ENCODE measurements around the gene CELF1. TPM values are rescaled to one million over a fixed set of nuclear protein-coding genes. Genes with fewer than 3 reads are reported as not detected.

CELF1 gene
- total and polyA plus RNA-seq, 9 of the 15 experiments (the other 6 are each of a cell fraction or from before 2014, with no cell fraction given) = 11.3 to 142 (median 77.4) TPM

DNA sequence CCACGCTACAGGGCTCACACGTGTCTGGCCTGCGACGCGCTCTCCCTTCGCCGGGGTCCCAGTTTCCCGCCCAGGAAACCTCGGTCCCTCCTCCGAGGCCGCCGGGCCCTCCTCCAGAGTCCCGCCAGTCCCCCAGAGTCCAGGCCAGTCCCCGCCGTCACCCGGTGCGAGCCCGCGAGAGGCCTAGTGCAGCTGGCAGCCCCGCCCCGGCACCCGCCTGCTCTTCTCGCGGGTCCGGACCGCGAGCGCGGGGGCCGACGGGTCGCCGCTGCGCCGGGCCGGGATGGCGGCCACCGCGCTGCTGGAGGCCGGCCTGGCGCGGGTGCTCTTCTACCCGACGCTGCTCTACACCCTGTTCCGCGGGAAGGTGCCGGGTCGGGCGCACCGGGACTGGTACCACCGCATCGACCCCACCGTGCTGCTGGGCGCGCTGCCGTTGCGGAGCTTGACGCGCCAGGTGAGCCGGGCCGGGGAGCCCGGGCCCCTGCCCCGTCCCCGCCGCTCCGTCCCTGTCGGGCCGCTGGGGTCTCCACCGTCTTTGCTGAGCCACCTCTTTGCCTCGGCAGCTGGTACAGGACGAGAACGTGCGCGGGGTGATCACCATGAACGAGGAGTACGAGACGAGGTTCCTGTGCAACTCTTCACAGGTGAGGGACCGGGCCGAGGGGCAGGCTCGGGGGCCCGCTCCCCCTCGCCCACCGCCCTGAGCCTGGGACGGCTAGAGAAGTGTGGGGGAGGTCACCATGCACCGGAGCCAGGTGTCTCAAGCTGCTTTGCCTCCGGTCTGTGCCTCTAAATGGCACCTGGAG lies 12.6 kb upstream of the CELF1 start, which contains the start of gene PTPMT1 (continued):
- TF ChIP-seq, protein P1, sequence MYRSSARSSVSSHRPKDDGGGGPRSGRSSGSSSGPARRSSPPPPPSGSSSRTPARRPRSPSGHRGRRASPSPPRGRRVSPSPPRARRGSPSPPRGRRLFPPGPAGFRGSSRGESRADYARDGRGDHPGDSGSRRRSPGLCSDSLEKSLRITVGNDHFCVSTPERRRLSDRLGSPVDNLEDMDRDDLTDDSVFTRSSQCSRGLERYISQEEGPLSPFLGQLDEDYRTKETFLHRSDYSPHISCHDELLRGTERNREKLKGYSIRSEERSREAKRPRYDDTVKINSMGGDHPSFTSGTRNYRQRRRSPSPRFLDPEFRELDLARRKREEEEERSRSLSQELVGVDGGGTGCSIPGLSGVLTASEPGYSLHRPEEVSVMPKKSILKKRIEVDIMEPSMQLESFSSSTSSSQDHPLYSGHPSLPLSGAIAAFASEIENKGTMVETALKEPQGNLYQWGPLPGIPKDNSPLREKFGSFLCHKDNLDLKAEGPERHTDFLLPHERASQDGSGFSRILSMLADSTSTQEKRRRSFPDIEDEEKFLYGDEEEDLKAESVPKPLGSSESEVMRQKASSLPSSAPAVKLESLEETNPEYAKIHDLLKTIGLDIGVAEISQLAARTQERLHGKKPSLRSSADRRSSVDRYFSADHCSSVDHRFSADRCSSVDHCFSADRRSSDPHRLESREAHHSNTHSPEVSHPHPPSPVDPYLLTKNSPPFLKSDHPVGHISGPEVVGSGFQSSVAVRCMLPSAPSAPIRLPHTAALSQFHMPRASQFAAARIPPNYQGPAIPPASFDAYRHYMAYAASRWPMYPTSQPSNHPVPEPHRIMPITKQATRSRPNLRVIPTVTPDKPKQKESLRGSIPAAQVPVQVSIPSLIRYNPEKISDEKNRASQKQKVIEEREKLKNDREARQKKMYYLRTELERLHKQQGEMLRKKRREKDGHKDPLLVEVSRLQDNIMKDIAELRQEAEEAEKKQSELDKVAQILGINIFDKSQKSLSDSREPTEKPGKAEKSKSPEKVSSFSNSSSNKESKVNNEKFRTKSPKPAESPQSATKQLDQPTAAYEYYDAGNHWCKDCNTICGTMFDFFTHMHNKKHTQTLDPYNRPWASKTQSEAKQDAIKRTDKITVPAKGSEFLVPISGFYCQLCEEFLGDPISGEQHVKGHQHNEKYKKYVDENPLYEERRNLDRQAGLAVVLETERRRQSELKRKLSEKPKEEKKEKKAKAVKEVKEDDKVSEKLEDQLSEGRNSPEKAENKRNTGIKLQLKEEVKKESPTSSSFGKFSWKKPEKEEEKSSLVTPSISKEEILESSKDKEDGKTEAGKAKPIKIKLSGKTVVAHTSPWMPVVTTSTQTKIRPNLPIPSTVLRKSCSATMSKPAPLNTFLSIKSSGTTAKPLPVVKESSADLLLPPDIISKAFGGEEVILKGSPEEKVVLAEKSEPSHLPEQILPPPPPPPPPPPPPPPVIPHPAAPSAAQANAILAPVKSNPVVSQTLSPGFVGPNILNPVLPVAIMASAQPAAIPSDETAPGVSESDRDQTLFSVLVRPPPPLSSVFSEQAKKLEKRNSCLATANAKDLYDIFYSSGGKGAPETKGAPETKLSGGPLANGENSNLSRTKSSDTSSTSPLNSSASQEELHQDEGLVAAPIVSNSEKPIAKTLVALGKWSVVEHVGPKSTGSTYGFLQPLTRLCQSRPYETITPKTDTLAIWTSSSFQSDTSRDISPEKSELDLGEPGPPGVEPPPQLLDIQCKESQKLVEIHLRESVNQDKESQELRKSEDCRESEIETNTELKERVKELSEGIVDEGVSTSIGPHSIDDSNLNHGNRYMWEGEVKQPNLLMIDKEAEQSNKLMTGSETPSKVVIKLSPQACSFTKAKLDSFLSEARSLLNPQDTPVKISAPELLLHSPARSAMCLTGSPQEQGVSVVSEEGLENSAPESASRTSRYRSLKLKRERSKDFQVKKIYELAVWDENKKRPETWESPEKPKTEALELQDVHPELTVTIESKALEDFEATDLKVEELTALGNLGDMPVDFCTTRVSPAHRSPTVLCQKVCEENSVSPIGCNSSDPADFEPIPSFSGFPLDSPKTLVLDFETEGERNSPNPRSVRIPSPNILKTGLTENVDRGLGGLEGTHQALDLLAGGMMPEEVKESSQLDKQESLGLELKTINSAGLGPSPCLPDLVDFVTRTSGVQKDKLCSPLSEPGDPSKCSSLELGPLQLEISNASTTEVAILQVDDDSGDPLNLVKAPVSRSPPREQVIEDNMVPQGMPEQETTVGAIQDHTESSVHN (IDR thresholded peaks at IDR 0.05; ENCODE audit: borderline replicate concordance in 1 of 2, low read depth in 1 of 2) = no peak
- TF ChIP-seq NR1H2 (CRISPR knock-in tag; IDR thresholded peaks at IDR 0.05) (no peak), BCOR (IDR thresholded peaks at IDR 0.05) (0 out of 2 replicates have a peak, but pooled peaks have one; percentile 27), TAF15 (IDR thresholded peaks at IDR 0.05; ENCODE audit: low read depth, low read length) (no peak), SMAD4 (CRISPR knock-in tag; conservative IDR thresholded peaks at IDR 0.05) (peak; percentile 79), SOX6 (IDR thresholded peaks at IDR 0.05) (0 out of 2 replicates have a peak, but pooled peaks have one; percentile 56), ZNF263 (CRISPR knock-in tag; IDR thresholded peaks at IDR 0.05; ENCODE audit: borderline replicate concordance) (no peak), BRD4 (IDR thresholded peaks at IDR 0.05) (peak; percentile 58; the same call in 1 of the 2 replicates)
- TF ChIP-seq, protein P2, sequence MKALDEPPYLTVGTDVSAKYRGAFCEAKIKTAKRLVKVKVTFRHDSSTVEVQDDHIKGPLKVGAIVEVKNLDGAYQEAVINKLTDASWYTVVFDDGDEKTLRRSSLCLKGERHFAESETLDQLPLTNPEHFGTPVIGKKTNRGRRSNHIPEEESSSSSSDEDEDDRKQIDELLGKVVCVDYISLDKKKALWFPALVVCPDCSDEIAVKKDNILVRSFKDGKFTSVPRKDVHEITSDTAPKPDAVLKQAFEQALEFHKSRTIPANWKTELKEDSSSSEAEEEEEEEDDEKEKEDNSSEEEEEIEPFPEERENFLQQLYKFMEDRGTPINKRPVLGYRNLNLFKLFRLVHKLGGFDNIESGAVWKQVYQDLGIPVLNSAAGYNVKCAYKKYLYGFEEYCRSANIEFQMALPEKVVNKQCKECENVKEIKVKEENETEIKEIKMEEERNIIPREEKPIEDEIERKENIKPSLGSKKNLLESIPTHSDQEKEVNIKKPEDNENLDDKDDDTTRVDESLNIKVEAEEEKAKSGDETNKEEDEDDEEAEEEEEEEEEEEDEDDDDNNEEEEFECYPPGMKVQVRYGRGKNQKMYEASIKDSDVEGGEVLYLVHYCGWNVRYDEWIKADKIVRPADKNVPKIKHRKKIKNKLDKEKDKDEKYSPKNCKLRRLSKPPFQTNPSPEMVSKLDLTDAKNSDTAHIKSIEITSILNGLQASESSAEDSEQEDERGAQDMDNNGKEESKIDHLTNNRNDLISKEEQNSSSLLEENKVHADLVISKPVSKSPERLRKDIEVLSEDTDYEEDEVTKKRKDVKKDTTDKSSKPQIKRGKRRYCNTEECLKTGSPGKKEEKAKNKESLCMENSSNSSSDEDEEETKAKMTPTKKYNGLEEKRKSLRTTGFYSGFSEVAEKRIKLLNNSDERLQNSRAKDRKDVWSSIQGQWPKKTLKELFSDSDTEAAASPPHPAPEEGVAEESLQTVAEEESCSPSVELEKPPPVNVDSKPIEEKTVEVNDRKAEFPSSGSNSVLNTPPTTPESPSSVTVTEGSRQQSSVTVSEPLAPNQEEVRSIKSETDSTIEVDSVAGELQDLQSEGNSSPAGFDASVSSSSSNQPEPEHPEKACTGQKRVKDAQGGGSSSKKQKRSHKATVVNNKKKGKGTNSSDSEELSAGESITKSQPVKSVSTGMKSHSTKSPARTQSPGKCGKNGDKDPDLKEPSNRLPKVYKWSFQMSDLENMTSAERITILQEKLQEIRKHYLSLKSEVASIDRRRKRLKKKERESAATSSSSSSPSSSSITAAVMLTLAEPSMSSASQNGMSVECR (CRISPR knock-in tag; IDR thresholded peaks at IDR 0.05) = peak; percentile 5; the same call in 1 of the 2 replicates
- TF ChIP-seq, protein P3, sequence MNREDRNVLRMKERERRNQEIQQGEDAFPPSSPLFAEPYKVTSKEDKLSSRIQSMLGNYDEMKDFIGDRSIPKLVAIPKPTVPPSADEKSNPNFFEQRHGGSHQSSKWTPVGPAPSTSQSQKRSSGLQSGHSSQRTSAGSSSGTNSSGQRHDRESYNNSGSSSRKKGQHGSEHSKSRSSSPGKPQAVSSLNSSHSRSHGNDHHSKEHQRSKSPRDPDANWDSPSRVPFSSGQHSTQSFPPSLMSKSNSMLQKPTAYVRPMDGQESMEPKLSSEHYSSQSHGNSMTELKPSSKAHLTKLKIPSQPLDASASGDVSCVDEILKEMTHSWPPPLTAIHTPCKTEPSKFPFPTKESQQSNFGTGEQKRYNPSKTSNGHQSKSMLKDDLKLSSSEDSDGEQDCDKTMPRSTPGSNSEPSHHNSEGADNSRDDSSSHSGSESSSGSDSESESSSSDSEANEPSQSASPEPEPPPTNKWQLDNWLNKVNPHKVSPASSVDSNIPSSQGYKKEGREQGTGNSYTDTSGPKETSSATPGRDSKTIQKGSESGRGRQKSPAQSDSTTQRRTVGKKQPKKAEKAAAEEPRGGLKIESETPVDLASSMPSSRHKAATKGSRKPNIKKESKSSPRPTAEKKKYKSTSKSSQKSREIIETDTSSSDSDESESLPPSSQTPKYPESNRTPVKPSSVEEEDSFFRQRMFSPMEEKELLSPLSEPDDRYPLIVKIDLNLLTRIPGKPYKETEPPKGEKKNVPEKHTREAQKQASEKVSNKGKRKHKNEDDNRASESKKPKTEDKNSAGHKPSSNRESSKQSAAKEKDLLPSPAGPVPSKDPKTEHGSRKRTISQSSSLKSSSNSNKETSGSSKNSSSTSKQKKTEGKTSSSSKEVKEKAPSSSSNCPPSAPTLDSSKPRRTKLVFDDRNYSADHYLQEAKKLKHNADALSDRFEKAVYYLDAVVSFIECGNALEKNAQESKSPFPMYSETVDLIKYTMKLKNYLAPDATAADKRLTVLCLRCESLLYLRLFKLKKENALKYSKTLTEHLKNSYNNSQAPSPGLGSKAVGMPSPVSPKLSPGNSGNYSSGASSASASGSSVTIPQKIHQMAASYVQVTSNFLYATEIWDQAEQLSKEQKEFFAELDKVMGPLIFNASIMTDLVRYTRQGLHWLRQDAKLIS (CRISPR knock-in tag; IDR thresholded peaks at IDR 0.05) = no peak
